A549 treated with CORT108297 at 1 μM for 4 hours (cell line): ENCODE results near the gene TYMS. TPM values are rescaled to one million over a fixed set of nuclear protein-coding genes. Genes with fewer than 3 reads are reported as not detected.

Source experiments
- total RNA-seq: library from RNA; stranded (reverse); fragments of 200-300 nt; extraction: Qiagen RNA extraction; gene quantifications from 5 replicates; pipeline ENCODE4 v1.2.3, GENCODE V29; 2022

Gene TYMS
- total RNA-seq: 165 to 179 TPM (median 177 TPM) in 5 replicates

DNA sequence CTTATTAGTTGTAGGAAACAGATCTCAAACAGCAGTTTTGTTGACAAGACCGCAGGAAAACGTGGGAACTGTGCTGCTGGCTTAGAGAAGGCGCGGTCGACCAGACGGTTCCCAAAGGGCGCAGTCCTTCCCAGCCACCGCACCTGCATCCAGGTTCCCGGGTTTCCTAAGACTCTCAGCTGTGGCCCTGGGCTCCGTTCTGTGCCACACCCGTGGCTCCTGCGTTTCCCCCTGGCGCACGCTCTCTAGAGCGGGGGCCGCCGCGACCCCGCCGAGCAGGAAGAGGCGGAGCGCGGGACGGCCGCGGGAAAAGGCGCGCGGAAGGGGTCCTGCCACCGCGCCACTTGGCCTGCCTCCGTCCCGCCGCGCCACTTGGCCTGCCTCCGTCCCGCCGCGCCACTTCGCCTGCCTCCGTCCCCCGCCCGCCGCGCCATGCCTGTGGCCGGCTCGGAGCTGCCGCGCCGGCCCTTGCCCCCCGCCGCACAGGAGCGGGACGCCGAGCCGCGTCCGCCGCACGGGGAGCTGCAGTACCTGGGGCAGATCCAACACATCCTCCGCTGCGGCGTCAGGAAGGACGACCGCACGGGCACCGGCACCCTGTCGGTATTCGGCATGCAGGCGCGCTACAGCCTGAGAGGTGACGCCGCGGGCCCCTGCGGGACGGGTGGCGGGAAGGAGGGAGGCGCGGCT lies at the start of gene TYMS:
TYMS (plus strand) TSS at position 343 of the 690 bp plus-strand sequence; CDS start at position 433, 90 bp downstream.

DNA sequence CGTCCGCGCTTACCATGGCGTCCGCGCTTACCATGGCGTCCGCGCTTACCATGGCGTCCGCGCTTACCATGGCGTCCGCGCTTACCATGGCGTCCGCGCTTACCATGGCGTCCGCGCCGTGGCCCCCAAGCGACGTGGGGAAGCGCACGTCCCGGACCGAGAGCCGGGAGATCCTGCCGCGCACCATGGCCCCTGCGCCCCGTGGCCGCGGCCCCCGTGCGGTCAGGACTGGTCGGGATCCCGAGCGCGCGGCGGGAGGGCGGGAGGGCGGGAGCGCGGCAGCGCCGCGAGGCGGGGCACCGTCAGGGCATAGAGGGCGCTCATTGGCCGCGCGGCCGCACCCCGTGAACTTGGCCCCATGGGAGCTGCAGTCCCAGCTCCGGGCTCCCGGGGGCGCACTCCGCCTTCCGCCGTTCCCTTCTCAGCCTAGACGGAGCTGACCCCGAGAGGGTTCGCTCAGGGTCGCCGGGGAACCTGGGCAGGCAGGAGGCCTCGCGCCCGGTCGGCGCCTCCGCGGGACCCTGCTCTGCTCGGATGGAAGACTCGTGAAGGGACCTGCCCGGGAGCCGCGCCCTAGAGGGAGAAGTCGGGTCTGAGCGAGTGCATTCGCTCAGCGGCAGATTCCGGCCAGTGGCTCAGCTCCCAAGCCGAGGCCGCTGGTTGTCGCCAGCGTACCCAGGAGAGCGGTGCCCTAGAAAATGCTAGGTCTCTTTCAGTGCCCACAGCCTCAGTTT lies 55.1 kb downstream of the TYMS start, which contains the start of gene ENOSF1:
ENOSF1 (minus strand) TSS at position 230 of the 734 bp plus-strand sequence; CDS start at position 187, 43 bp downstream.

Other genes starting within 250 kb of the TYMS start
- 0.02 to 0.08 TPM (median 0.03 TPM) in 5 replicates for gene COLEC12, start 157.0 kb upstream of the TYMS start, total RNA-seq
- gene CETN1, start 77.3 kb upstream of the TYMS start, total RNA-seq: not detected in 5 replicates
- 0.12 TPM in 1 of 5 replicates, not detected in the others for gene CLUL1, start 60.7 kb upstream of the TYMS start, total RNA-seq
- gene ENOSF1, start 55.0 kb downstream of the TYMS start, total RNA-seq: 22.9 to 29.6 TPM (median 26.9 TPM) in 5 replicates
- 17.4 to 28.7 TPM (median 22.0 TPM) in 5 replicates for gene YES1, start 154.6 kb downstream of the TYMS start, total RNA-seq
- not detected in 5 replicates for gene ADCYAP1, start 247.2 kb downstream of the TYMS start, total RNA-seq